Measurements from ENCODE around the gene BLACAT1. TPM values are rescaled to one million over a fixed set of nuclear protein-coding genes. Genes with fewer than 3 reads are reported as not detected.

The BLACAT1 gene
- total and polyA plus RNA-seq, 2 of the 8 experiments (the other 6 are each of a cell fraction or from before 2014, with no cell fraction given) = 3.5 to 10.5 TPM

MicroRNAs encoded within 50 kb of the gene (microRNA counts, 767-probe panel; counts per million panel counts)
- 7,851 counts per million, percentile 97 among the panel's probes with 10 or more counts for microRNA hsa-miR-135b-5p

Small RNAs within 50 kb of the gene (microRNA-seq; reads per million reads assigned to microRNA genes)
- 267 to 442 reads per million in 2 experiments for gene MIR135B (ENCODE audit: borderline microRNAs expressed in 2 of 2, borderline number of aligned reads in 2 of 2, borderline replicate concordance in 1 of 2)

Small RNAs within 50 kb of the gene (small RNA-seq; reads per million reads assigned to genes)
- 266 reads per million, percentile 98 among the genes with 10 or more reads in this experiment for gene MIR135B (ENCODE audit: insufficient read depth)

Other genes starting within 250 kb of the BLACAT1 start
- gene DSTYK, start 244.3 kb downstream of the BLACAT1 start, total RNA-seq (2021; fragmentation: NEBNext Ultra II Directional; extraction: Animal tissue kit (Norgen Biotek cat#: 25700)) = 7.9 and 8.5 TPM in 2 replicates
- 2.4 and 2.7 TPM in 2 replicates for gene DSTYK, start 244.3 kb downstream of the BLACAT1 start, polyA plus RNA-seq (2011; rRNA removed)
- gene TMCC2, start 228.1 kb downstream of the BLACAT1 start, total RNA-seq (2021; fragmentation: NEBNext Ultra II Directional; extraction: Animal tissue kit (Norgen Biotek cat#: 25700)) = 6.7 and 7.2 TPM in 2 replicates
- gene TMCC2, start 228.1 kb downstream of the BLACAT1 start, polyA plus RNA-seq (2011; rRNA removed) = 6.8 and 9.7 TPM in 2 replicates
- gene NUAK2, start 134.3 kb downstream of the BLACAT1 start, total RNA-seq (2021; fragmentation: NEBNext Ultra II Directional; extraction: Animal tissue kit (Norgen Biotek cat#: 25700)) = 12.7 and 12.9 TPM in 2 replicates
- gene NUAK2, start 134.3 kb downstream of the BLACAT1 start, polyA plus RNA-seq (2011; rRNA removed) = 9.4 and 14.5 TPM in 2 replicates
- gene KLHDC8A, start 99.1 kb downstream of the BLACAT1 start, total RNA-seq (2021; fragmentation: NEBNext Ultra II Directional; extraction: Animal tissue kit (Norgen Biotek cat#: 25700)) = 2.5 and 3.4 TPM in 2 replicates
- gene KLHDC8A, start 99.1 kb downstream of the BLACAT1 start, polyA plus RNA-seq (2011; rRNA removed) = 1.9 and 2.5 TPM in 2 replicates
- 9.7 and 10.5 TPM in 2 replicates for gene LEMD1, start 34.0 kb downstream of the BLACAT1 start, total RNA-seq (2021; fragmentation: NEBNext Ultra II Directional; extraction: Animal tissue kit (Norgen Biotek cat#: 25700))
- gene LEMD1, start 34.0 kb downstream of the BLACAT1 start, polyA plus RNA-seq (2011; rRNA removed) = 10.0 and 10.8 TPM in 2 replicates
- gene CDK18, start 48.6 kb upstream of the BLACAT1 start, total RNA-seq (2021; fragmentation: NEBNext Ultra II Directional; extraction: Animal tissue kit (Norgen Biotek cat#: 25700)) = 40.9 and 44.0 TPM in 2 replicates
- gene CDK18, start 48.6 kb upstream of the BLACAT1 start, polyA plus RNA-seq (2011; rRNA removed) = 31.2 and 50.3 TPM in 2 replicates
- gene ELK4, start 176.0 kb upstream of the BLACAT1 start, total RNA-seq (2021; fragmentation: NEBNext Ultra II Directional; extraction: Animal tissue kit (Norgen Biotek cat#: 25700)) = 23.3 and 26.3 TPM in 2 replicates
- gene ELK4, start 176.0 kb upstream of the BLACAT1 start, polyA plus RNA-seq (2011; rRNA removed) = 2.5 and 2.9 TPM in 2 replicates
- gene SLC45A3, start 224.5 kb upstream of the BLACAT1 start, total RNA-seq (2021; fragmentation: NEBNext Ultra II Directional; extraction: Animal tissue kit (Norgen Biotek cat#: 25700)) = 12.5 and 13.0 TPM in 2 replicates
- 14.3 and 19.7 TPM in 2 replicates for gene SLC45A3, start 224.5 kb upstream of the BLACAT1 start, polyA plus RNA-seq (2011; rRNA removed)